ENCODE data around the gene SLC26A11. TPM values are rescaled to one million over a fixed set of nuclear protein-coding genes. Genes with fewer than 3 reads are reported as not detected.

Gene SLC26A11
- total and polyA plus RNA-seq, 2 donors (not counting 1 experiment from before 2014, with no cell fraction given): 10.1 to 31.4 TPM

DNA sequence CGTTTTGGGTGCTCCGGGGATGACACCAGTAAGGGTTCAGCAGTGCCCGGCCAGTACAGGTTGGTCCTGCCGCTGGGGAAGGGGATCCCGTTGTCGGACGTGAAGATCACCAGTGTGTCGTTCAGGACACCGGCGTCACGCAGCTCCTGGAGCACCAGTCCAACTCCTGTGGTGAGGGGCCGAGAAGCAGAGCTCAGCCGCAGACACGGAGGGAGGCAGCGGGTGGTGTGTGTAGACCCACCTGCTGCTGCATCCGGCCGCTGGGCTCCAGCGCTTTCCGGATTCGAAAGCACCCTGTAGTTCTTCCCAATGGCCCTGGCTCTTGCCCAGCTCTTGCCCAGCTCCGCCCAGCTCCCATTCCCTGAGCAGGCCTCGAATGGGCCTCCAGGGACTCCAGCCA is 8.1 kb upstream of the SLC26A11 start:
- H3K27ac Mint-ChIP-seq: no peak overlapping the region
- H4K20me1 ChIP-seq (ENCODE audit: control insufficient read depth, insufficient read depth, low read length, poor library complexity, severe bottlenecking): peaks cover 7% of the 10 kb centered on the region
- H3K4me3 Mint-ChIP-seq: no peak overlapping the region
- peaks cover 0 to 47% of the 10 kb centered on the region in 2 experiments for H3K36me3 ChIP-seq (replicated peaks in 1 of 2; ENCODE audit: control extremely low read depth in 1 of 2, control insufficient read depth in 1 of 2, extremely low read depth in 1 of 2, insufficient read depth in 2 of 2, low read length in 1 of 2)
- H3K4me3 ChIP-seq (ENCODE audit: control extremely low read depth in 1 of 5, extremely low read depth in 1 of 5, insufficient read depth in 1 of 5, low read depth in 2 of 5, low read length in 4 of 5): no peak overlapping the region
- ChIA-PET POLR2A (no interaction called here), CTCF (interaction anchor here (2.0 kb wide), 1 partner anchor 17 kb away, joined by 6 read pairs; no protein-coding TSS in a partner anchor)
- no peak overlapping the region for H2AFZ ChIP-seq (ENCODE audit: insufficient read depth, low read depth, low read length, poor library complexity, severe bottlenecking)
- no peaks in the 10 kb centered on the region for H3K27me3 ChIP-seq (replicated peaks in 1 of 4; ENCODE audit: control extremely low read depth in 1 of 4, control insufficient read depth in 3 of 4, insufficient read depth in 4 of 4, low read length in 3 of 4)
- H3K27me3 Mint-ChIP-seq: no peaks in the 10 kb centered on the region
- WGBS (ENCODE audit: insufficient coverage): 97% methylated on average over 22 of the region's 22 CpGs
- peaks cover 3% of the 10 kb centered on the region for H3K79me2 ChIP-seq (ENCODE audit: control insufficient read depth, insufficient read depth, low read length)
- peaks cover 4% of the 10 kb centered on the region for H3K4me1 Mint-ChIP-seq
- TF ChIP-seq, protein P1, sequence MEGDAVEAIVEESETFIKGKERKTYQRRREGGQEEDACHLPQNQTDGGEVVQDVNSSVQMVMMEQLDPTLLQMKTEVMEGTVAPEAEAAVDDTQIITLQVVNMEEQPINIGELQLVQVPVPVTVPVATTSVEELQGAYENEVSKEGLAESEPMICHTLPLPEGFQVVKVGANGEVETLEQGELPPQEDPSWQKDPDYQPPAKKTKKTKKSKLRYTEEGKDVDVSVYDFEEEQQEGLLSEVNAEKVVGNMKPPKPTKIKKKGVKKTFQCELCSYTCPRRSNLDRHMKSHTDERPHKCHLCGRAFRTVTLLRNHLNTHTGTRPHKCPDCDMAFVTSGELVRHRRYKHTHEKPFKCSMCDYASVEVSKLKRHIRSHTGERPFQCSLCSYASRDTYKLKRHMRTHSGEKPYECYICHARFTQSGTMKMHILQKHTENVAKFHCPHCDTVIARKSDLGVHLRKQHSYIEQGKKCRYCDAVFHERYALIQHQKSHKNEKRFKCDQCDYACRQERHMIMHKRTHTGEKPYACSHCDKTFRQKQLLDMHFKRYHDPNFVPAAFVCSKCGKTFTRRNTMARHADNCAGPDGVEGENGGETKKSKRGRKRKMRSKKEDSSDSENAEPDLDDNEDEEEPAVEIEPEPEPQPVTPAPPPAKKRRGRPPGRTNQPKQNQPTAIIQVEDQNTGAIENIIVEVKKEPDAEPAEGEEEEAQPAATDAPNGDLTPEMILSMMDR (IDR thresholded peaks at IDR 0.05): no peak
- no peak for TF ChIP-seq EZH2 (IDR thresholded peaks at IDR 0.05; ENCODE audit: borderline replicate concordance, insufficient read depth, low read depth, low read length, poor library complexity, severe bottlenecking)
- H3K9me3 ChIP-seq (ENCODE audit: control extremely low read depth in 1 of 3, control insufficient read depth in 2 of 3, insufficient read depth in 1 of 3, low read length in 2 of 3): peaks cover 0 to 2% (median 0%) of the 10 kb centered on the region in 3 donors
- no peak overlapping the region for H3K27ac ChIP-seq (ENCODE audit: low read length in 2 of 2)
- H3K4me2 ChIP-seq (replicated peaks; ENCODE audit: low read depth, low read length, poor library complexity, severe bottlenecking): no peak overlapping the region
- H3K4me1 ChIP-seq (ENCODE audit: control insufficient read depth in 2 of 2, insufficient read depth in 2 of 2, low read length in 2 of 2): peaks cover 5 to 8% of the 10 kb centered on the region in 2 donors
- intact Hi-C loops (cut with micrococcal nuclease): no loop called here
- ATAC-seq (ENCODE audit: low read depth) (no peak), DNase-seq (no peak)
- no peak overlapping the region for H3K9ac ChIP-seq (ENCODE audit: low read length)
- no peaks in the 10 kb centered on the region for H3K9me3 Mint-ChIP-seq (ENCODE audit: insufficient read depth)

- Histone ChIP-seq H3K4me1 (ENCODE audit: control insufficient read depth in 2 of 2, insufficient read depth in 2 of 2, low read length in 2 of 2) (peaks cover 5 to 8% of the 10 kb centered on the region in 2 donors), H3K9ac (ENCODE audit: low read length) (no peak overlapping the region), H3K27me3 (replicated peaks in 1 of 4; ENCODE audit: control extremely low read depth in 1 of 4, control insufficient read depth in 3 of 4, insufficient read depth in 4 of 4, low read length in 3 of 4) (no peaks in the 10 kb centered on the region), H2AFZ (ENCODE audit: insufficient read depth, low read depth, low read length, poor library complexity, severe bottlenecking) (no peak overlapping the region), H3K36me3 (replicated peaks in 1 of 2; ENCODE audit: control extremely low read depth in 1 of 2, control insufficient read depth in 1 of 2, extremely low read depth in 1 of 2, insufficient read depth in 2 of 2, low read length in 1 of 2) (peaks cover 0 to 47% of the 10 kb centered on the region in 2 experiments), H3K4me3 (ENCODE audit: control extremely low read depth in 1 of 5, extremely low read depth in 1 of 5, insufficient read depth in 1 of 5, low read depth in 2 of 5, low read length in 4 of 5) (no peak overlapping the region), H4K20me1 (ENCODE audit: control insufficient read depth, insufficient read depth, low read length, poor library complexity, severe bottlenecking) (peaks cover 11% of the 10 kb centered on the region), H3K79me2 (ENCODE audit: control insufficient read depth, insufficient read depth, low read length) (peaks cover 7% of the 10 kb centered on the region), H3K4me2 (replicated peaks; ENCODE audit: low read depth, low read length, poor library complexity, severe bottlenecking) (no peak overlapping the region), H3K9me3 (ENCODE audit: control extremely low read depth in 1 of 3, control insufficient read depth in 2 of 3, insufficient read depth in 1 of 3, low read length in 2 of 3) (peaks cover 0 to 2% (median 0%) of the 10 kb centered on the region in 3 donors), H3K27ac (ENCODE audit: low read length in 2 of 2) (no peak overlapping the region)
- Mint-ChIP-seq H3K27ac (no peak overlapping the region), H3K27me3 (no peaks in the 10 kb centered on the region), H3K4me3 (no peak overlapping the region), H3K4me1 (peaks cover 5% of the 10 kb centered on the region), H3K9me3 (ENCODE audit: insufficient read depth) (no peaks in the 10 kb centered on the region)
- no peak for ATAC-seq (ENCODE audit: low read depth)
- intact Hi-C loops (cut with micrococcal nuclease): no loop called here
- no peak for TF ChIP-seq EZH2 (IDR thresholded peaks at IDR 0.05; ENCODE audit: borderline replicate concordance, insufficient read depth, low read depth, low read length, poor library complexity, severe bottlenecking)
- TF ChIP-seq, protein P1 (IDR thresholded peaks at IDR 0.05): no peak
- ChIA-PET POLR2A (interaction anchor here (0.7 kb wide), 1 partner anchor 579 kb away, joined by 4 read pairs; no protein-coding TSS in a partner anchor), CTCF (interaction anchor here (2.0 kb wide), 1 partner anchor 17 kb away, joined by 6 read pairs; no protein-coding TSS in a partner anchor)
- 97% methylated on average over 12 of the region's 12 CpGs for WGBS (ENCODE audit: insufficient coverage)
- no peak for DNase-seq
These were observed 7.7 kb upstream of the SLC26A11 start for GRCh38 chr17:80212511-80212910.
